ENCODE measurements around the gene DNAJC1.

GRCh38 chr10:21742740-21743412 is 260.7 kb downstream of the DNAJC1 start:
- no peak for TF ChIP-seq CTCF (IDR thresholded peaks at IDR 0.05)
- no peak for TF ChIP-seq POLR2A (IDR thresholded peaks at IDR 0.05)
